ENCODE results near the gene DAZL. TPM values are rescaled to one million over a fixed set of nuclear protein-coding genes. Genes with fewer than 3 reads are reported as not detected.

DAZL gene
- total RNA-seq, 4 donors from 2014 or later, result not detected

DNA sequence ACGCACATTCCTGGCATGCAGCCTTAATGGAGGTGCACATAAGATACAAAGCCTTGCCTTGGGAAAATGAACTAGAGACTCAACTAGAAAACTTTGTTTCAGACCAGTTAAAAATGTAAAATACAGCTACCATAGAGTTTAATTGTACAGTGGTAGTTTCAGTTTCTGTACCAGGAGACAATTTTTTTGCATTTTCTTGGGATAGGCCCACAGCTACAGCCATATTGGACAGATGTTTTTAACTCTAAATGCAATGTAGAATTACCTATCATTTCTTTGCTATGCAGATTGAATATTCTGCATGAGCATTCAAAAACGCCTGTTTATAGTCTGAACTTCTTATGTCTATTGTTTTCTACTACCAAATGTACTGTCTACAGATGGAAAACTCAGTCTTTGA, 20.3 kb downstream of the DAZL start:
- DNase-seq (ENCODE audit: low spot score) (no peak), ATAC-seq (ENCODE audit: low FRiP score) (no peak)
- TF ChIP-seq, protein P1, sequence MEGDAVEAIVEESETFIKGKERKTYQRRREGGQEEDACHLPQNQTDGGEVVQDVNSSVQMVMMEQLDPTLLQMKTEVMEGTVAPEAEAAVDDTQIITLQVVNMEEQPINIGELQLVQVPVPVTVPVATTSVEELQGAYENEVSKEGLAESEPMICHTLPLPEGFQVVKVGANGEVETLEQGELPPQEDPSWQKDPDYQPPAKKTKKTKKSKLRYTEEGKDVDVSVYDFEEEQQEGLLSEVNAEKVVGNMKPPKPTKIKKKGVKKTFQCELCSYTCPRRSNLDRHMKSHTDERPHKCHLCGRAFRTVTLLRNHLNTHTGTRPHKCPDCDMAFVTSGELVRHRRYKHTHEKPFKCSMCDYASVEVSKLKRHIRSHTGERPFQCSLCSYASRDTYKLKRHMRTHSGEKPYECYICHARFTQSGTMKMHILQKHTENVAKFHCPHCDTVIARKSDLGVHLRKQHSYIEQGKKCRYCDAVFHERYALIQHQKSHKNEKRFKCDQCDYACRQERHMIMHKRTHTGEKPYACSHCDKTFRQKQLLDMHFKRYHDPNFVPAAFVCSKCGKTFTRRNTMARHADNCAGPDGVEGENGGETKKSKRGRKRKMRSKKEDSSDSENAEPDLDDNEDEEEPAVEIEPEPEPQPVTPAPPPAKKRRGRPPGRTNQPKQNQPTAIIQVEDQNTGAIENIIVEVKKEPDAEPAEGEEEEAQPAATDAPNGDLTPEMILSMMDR (IDR thresholded peaks at IDR 0.05), result no peak

DNA sequence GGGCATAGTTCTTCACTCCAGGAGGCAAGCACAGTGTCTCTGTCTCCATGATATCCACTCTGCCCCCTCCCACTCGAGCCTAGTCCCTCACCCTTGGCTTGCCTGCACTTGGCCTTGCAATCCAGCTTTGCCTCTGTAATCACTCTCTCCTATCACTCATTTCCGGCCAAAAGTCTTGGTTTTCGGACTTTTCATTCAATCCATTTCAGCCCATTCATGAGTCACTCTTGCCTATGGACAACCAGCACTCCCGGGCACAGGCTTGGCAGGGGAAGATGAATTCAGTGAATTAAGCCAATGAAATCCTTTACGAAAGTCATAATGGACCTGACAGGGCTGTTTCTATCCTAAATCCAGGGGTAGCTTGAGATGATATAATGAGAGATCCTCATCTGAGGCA, 21.7 kb downstream of the DAZL start:
- TF ChIP-seq, protein P1 (IDR thresholded peaks at IDR 0.05), result no peak
- no peak for DNase-seq (ENCODE audit: low spot score)
- no peak for ATAC-seq (ENCODE audit: low FRiP score)

DNA sequence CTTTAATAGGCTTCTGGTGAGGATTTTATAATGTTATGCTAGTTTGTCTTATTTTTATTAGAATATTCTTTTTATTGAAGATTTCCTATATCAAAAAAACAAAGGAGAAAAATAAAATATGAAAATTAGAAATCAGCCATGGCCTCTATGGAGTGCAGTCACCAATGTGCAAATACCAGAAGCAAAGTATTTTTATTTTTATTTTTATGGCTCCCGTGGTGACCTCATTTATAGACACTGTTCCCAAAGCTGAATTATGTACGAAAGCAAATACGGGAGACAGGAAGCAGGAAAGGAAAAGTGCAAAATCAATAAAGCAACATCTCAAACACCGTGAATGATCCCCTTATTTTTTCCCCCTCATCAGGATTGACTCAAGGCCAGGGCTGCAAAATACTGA, 35.1 kb downstream of the DAZL start:
- TF ChIP-seq, protein P1 (IDR thresholded peaks at IDR 0.05), result no peak
- ATAC-seq (ENCODE audit: low FRiP score), result no peak
- DNase-seq (ENCODE audit: low spot score), result no peak

DNA sequence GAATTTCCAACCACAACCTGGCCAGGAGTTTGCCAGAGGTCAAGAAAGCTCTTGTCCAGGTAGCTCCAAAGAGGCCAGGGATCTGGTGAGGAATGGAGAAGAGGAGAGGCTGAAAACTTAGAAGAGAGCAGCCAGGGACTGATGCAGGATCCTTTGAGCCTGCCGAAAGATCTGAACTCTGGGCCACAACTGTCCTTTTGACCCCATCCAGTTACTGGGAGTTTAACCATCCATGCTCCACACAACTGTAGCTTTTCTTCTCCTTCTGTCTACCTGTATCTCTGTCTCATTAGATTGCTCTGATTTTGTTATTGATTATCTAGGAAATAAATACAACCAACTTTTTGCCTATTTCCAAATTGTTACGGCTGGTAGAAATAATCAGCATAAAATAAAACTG, 36.7 kb downstream of the DAZL start:
- TF ChIP-seq, protein P1 (IDR thresholded peaks at IDR 0.05), result no peak
- DNase-seq (ENCODE audit: low spot score) (no peak), ATAC-seq (ENCODE audit: low FRiP score) (no peak)

DNA sequence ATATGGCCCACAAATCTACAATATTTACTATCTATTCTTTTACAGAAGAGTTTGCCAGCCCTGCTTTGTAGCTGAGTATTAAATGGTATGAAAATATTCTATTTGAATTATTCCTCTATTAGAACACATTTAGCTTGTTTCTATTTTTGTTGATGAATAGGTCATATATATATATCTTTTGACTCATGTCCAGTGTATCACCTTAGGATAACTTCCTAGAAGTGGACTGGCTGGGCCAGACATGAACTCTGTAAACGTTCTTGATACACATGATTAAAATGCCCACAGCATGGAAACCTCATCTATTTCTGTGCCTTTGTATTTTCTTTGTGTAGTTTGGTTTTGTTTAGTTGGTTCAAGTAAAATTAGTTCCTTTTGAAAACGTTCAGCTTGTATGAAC, 37.1 kb downstream of the DAZL start:
- ATAC-seq (ENCODE audit: low FRiP score), result no peak
- TF ChIP-seq, protein P1 (IDR thresholded peaks at IDR 0.05), result no peak

DNA sequence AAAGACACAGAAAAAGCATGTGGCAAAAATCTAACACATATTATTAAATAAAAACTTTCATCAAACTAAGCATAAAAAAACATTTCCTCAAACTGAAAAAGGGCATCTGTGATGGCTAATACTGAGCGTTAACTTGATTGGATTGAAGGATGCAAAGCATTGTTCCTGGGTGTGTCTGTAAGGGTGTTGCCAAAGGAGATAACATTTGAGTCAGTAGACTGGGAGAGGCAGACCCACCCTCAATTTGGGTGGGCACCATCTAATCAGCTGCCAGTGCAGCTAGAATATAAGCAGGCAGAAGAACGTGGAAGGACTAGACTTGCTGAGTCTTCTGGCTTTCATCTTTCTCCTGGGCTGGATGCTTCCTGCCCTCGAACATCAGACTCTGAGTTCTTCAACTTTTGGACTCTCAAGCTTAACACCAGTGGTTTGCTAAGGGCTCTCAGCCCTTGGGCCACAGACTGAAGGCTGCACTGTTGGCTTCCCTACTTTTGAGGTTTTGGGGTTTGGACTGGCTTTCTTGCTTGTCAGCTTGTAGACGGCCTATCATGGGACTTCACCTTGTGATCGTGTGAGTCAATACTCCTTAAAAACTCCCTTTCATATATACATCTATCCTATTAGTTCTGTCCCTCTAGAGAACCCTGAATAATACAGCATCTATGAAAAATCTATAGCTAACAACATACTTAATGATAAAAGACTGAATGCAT, 45.4 kb downstream of the DAZL start:
- DNase-seq (ENCODE audit: low spot score) (no peak), ATAC-seq (ENCODE audit: low FRiP score) (no peak)
- TF ChIP-seq, protein P1 (IDR thresholded peaks at IDR 0.05), result no peak

More for the DNA sequence above, 37.1 kb downstream of the DAZL start:
- DNase-seq (ENCODE audit: low spot score), result no peak

DNA sequence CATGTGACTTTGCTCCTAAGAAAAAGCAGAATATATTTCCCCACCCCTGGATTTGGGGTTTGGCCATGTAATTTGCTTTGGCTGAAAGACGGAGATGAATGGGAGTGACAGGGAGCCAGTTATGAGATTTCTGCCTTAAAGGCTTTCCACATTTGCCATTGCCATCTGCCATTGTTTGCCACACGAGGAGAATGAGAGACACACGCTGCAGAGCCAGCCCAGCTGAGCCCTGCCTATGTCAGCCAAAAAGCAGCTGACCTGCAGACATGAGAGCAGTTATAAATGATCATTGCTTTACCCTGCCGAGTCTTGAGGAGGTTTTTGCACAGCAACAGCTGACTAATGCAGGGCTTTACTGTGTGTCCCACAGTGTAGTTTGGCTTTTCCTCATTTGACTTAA, 51.1 kb downstream of the DAZL start:
- TF ChIP-seq, protein P1 (IDR thresholded peaks at IDR 0.05), result no peak
- DNase-seq (ENCODE audit: low spot score), result no peak
- no peak for ATAC-seq (ENCODE audit: low FRiP score)
